SK-N-SH (cell line): ENCODE results near the gene MYO16.

ENCODE experiments used
- EP300 ChIP-seq, 2 experiments: IDR thresholded peaks; 2 replicates each; pipeline versions ENCODE4 v1.4.0 to v1.6.1; 2012; ENCODE audit warnings: borderline replicate concordance in 1 of 2, low read depth in 1 of 2, low read length in 1 of 2
- EZH2phosphoT487 ChIP-seq: fragments of 200-600 bp; sonication (generic); IDR thresholded peaks from 2 replicates; pipeline ENCODE4 v1.6.1; 2017; ENCODE audit warnings: low read depth, mixed run types, mild to moderate bottlenecking, antibody characterized with exemption, moderate library complexity, borderline replicate concordance
- FOXJ3 ChIP-seq: sonication (generic); formaldehyde crosslinking; IDR thresholded peaks from 2 replicates; pipeline ENCODE4 v1.5.1; 2020; ENCODE audit warnings: mild to moderate bottlenecking, missing genetic modification reagents
- NFIC ChIP-seq: IDR thresholded peaks from 2 replicates; pipeline ENCODE4 v1.4.0; 2012; ENCODE audit warnings: borderline replicate concordance
- RFX5 ChIP-seq: IDR thresholded peaks from 2 replicates; pipeline ENCODE4 v1.6.1; 2012; ENCODE audit warnings: mild to moderate bottlenecking, improper control_type of control experiment, low read length
- SMC3 ChIP-seq: IDR thresholded peaks from 2 replicates; pipeline ENCODE4 v1.6.1; 2012; ENCODE audit warnings: low read depth, low read length, improper control_type of control experiment
- TAF1 ChIP-seq: IDR thresholded peaks from 2 replicates; pipeline ENCODE4 v1.6.1; 2012; ENCODE audit warnings: low read depth, mild to moderate bottlenecking, low read length, moderate library complexity, borderline replicate concordance
- TCF12 ChIP-seq: IDR thresholded peaks from 2 replicates; pipeline ENCODE4 v1.4.0; 2012
- TF ChIP-seq, protein P1 (sequence below): fragments of 200-600 bp; sonication (generic); IDR thresholded peaks from 2 replicates; pipeline ENCODE4 v1.6.1; 2017; ENCODE audit warnings: antibody characterized with exemption, mild to moderate bottlenecking, moderate library complexity
- TF ChIP-seq, protein P2 (sequence below): IDR thresholded peaks from 2 replicates; pipeline ENCODE4 v1.6.1; 2012; ENCODE audit warnings: mild to moderate bottlenecking, low read depth, low read length, moderate library complexity
- TF ChIP-seq, protein P3 (sequence below): fragments of 150-350 bp; IDR thresholded peaks from 2 replicates; pipeline ENCODE4 v1.6.1; 2017; ENCODE audit warnings: antibody characterized with exemption, low read length, low read depth, borderline replicate concordance
- TF ChIP-seq, protein P4 (sequence below): IDR thresholded peaks from 2 replicates; pipeline ENCODE4 v1.4.0; 2012; ENCODE audit warnings: low read depth

DNA sequence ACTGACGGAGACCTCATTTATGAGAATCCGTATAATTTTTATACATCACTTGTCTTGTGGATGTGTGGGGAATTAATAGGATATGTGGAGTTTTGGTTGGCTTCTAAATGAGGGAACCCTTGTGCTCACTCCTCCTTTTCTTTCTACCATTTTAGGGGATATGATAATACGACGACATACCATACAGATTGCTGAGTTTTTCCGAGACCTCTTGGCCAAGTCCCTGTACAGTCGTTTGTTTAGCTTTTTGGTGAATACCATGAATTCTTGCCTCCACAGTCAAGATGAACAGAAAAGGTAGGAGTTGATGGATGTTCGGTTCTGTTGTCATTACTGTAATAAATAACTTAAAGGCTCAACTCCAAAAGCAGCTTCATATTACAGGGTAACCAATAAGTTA, 335.2 kb downstream of the MYO16 start:
- TF ChIP-seq, protein P1, sequence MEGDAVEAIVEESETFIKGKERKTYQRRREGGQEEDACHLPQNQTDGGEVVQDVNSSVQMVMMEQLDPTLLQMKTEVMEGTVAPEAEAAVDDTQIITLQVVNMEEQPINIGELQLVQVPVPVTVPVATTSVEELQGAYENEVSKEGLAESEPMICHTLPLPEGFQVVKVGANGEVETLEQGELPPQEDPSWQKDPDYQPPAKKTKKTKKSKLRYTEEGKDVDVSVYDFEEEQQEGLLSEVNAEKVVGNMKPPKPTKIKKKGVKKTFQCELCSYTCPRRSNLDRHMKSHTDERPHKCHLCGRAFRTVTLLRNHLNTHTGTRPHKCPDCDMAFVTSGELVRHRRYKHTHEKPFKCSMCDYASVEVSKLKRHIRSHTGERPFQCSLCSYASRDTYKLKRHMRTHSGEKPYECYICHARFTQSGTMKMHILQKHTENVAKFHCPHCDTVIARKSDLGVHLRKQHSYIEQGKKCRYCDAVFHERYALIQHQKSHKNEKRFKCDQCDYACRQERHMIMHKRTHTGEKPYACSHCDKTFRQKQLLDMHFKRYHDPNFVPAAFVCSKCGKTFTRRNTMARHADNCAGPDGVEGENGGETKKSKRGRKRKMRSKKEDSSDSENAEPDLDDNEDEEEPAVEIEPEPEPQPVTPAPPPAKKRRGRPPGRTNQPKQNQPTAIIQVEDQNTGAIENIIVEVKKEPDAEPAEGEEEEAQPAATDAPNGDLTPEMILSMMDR = no peak
- TF ChIP-seq EZH2phosphoT487 (no peak), SMC3 (no peak), NFIC (no peak), FOXJ3 (CRISPR knock-in tag) (no peak), RFX5 (no peak), TAF1 (no peak), EP300 (IDR thresholded peaks at IDR 0.05; ENCODE audit: borderline replicate concordance in 1 of 2, low read depth in 1 of 2, low read length in 1 of 2) (no peak), TCF12 (no peak)
- TF ChIP-seq, protein P2, sequence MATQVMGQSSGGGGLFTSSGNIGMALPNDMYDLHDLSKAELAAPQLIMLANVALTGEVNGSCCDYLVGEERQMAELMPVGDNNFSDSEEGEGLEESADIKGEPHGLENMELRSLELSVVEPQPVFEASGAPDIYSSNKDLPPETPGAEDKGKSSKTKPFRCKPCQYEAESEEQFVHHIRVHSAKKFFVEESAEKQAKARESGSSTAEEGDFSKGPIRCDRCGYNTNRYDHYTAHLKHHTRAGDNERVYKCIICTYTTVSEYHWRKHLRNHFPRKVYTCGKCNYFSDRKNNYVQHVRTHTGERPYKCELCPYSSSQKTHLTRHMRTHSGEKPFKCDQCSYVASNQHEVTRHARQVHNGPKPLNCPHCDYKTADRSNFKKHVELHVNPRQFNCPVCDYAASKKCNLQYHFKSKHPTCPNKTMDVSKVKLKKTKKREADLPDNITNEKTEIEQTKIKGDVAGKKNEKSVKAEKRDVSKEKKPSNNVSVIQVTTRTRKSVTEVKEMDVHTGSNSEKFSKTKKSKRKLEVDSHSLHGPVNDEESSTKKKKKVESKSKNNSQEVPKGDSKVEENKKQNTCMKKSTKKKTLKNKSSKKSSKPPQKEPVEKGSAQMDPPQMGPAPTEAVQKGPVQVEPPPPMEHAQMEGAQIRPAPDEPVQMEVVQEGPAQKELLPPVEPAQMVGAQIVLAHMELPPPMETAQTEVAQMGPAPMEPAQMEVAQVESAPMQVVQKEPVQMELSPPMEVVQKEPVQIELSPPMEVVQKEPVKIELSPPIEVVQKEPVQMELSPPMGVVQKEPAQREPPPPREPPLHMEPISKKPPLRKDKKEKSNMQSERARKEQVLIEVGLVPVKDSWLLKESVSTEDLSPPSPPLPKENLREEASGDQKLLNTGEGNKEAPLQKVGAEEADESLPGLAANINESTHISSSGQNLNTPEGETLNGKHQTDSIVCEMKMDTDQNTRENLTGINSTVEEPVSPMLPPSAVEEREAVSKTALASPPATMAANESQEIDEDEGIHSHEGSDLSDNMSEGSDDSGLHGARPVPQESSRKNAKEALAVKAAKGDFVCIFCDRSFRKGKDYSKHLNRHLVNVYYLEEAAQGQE = no peak
- TF ChIP-seq, protein P3, sequence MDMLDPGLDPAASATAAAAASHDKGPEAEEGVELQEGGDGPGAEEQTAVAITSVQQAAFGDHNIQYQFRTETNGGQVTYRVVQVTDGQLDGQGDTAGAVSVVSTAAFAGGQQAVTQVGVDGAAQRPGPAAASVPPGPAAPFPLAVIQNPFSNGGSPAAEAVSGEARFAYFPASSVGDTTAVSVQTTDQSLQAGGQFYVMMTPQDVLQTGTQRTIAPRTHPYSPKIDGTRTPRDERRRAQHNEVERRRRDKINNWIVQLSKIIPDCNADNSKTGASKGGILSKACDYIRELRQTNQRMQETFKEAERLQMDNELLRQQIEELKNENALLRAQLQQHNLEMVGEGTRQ = no peak
- TF ChIP-seq, protein P4, sequence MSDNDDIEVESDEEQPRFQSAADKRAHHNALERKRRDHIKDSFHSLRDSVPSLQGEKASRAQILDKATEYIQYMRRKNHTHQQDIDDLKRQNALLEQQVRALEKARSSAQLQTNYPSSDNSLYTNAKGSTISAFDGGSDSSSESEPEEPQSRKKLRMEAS = no peak
